HUDEP-2 (cell line): ENCODE data around the gene LAMP5.

ENCODE experiments used
- DNase-seq, 76 experiments: peaks; one replicate each; lab custom pipeline; 2025; ENCODE audit not compliant: unreplicated experiment in 76 of 76; lab: John Stamatoyannopoulos, UW

Gene LAMP5

GRCh38 chr20:9578594-9578993 is 64.2 kb downstream of the LAMP5 start:
- DNase-seq, result no peak
